HEK293 (cell line): ENCODE results near the gene CTDNEP1.

Experiments
- KLF16 ChIP-seq: fragments of 450-650 bp; formaldehyde crosslinking; IDR thresholded peaks from 2 replicates; pipeline ENCODE4 v1.5.1; 2017; ENCODE audit warnings: missing biosample characterization, missing genetic modification characterization
- ZFHX2 ChIP-seq: fragments of 450-650 bp; formaldehyde crosslinking; conservative IDR thresholded peaks from 2 replicates; pipeline ENCODE4 v1.5.1; 2016; ENCODE audit warnings: missing biosample characterization, missing genetic modification characterization
- ZFP41 ChIP-seq: fragments of 450-650 bp; formaldehyde crosslinking; IDR thresholded peaks from 2 replicates; pipeline ENCODE4 v1.5.1; 2016; ENCODE audit warnings: missing biosample characterization, missing genetic modification characterization, borderline replicate concordance
- ZNF10 ChIP-seq: fragments of 450-650 bp; formaldehyde crosslinking; IDR thresholded peaks from 2 replicates; pipeline ENCODE4 v1.5.1; 2017; ENCODE audit warnings: missing biosample characterization, missing genetic modification characterization
- ZNF132 ChIP-seq: fragments of 450-650 bp; formaldehyde crosslinking; IDR thresholded peaks from 2 replicates; pipeline ENCODE4 v1.5.1; 2017; ENCODE audit warnings: missing biosample characterization, missing genetic modification characterization, borderline replicate concordance
- ZNF138 ChIP-seq: fragments of 450-650 bp; formaldehyde crosslinking; IDR thresholded peaks from 2 replicates; pipeline ENCODE4 v1.5.1; 2016; ENCODE audit warnings: missing biosample characterization, missing genetic modification characterization, borderline replicate concordance
- ZNF214 ChIP-seq: fragments of 450-650 bp; formaldehyde crosslinking; IDR thresholded peaks from 2 replicates; pipeline ENCODE4 v1.5.1; 2017; ENCODE audit warnings: missing biosample characterization, mild to moderate bottlenecking, missing genetic modification characterization, borderline replicate concordance
- ZNF266 ChIP-seq: fragments of 450-650 bp; formaldehyde crosslinking; IDR thresholded peaks from 2 replicates; pipeline ENCODE4 v1.5.1; 2016; ENCODE audit warnings: missing biosample characterization, missing genetic modification characterization, low read depth
- ZNF48 ChIP-seq: fragments of 450-650 bp; formaldehyde crosslinking; IDR thresholded peaks from 2 replicates; pipeline ENCODE4 v1.5.1; 2016; ENCODE audit warnings: missing biosample characterization, missing genetic modification characterization
- ZNF600 ChIP-seq: fragments of 450-650 bp; formaldehyde crosslinking; IDR thresholded peaks from 2 replicates; pipeline ENCODE4 v1.5.1; 2016; ENCODE audit warnings: missing biosample characterization, missing genetic modification characterization
- ZNF610 ChIP-seq: fragments of 450-650 bp; formaldehyde crosslinking; IDR thresholded peaks from 2 replicates; pipeline ENCODE4 v1.5.1; 2016; ENCODE audit warnings: missing biosample characterization, missing genetic modification characterization, borderline replicate concordance
- ZNF621 ChIP-seq: fragments of 450-650 bp; formaldehyde crosslinking; IDR thresholded peaks from 2 replicates; pipeline ENCODE4 v1.5.1; 2017; ENCODE audit warnings: missing biosample characterization, missing genetic modification characterization
- ZNF658 ChIP-seq: fragments of 450-650 bp; formaldehyde crosslinking; IDR thresholded peaks from 2 replicates; pipeline ENCODE4; 2016; ENCODE audit warnings: missing biosample characterization, missing genetic modification characterization
- ZNF660 ChIP-seq: fragments of 450-650 bp; IDR thresholded peaks from 2 replicates; pipeline ENCODE4 v1.5.1; 2018; ENCODE audit warnings: missing biosample characterization, mild to moderate bottlenecking, missing genetic modification characterization
- ZNF830 ChIP-seq: fragments of 450-650 bp; IDR thresholded peaks from 2 replicates; pipeline ENCODE4 v1.5.0; 2018; ENCODE audit warnings: missing biosample characterization, missing genetic modification characterization, low read depth, mild to moderate bottlenecking, moderate library complexity
- TF ChIP-seq, protein P1 (sequence below): fragments of 450-650 bp; formaldehyde crosslinking; conservative IDR thresholded peaks from 2 replicates; pipeline ENCODE4 v1.5.1; 2016; ENCODE audit warnings: low read depth, missing biosample characterization, missing genetic modification characterization
- TF ChIP-seq, protein P2 (sequence below): fragments of 450-650 bp; formaldehyde crosslinking; IDR thresholded peaks from 2 replicates; pipeline ENCODE4 v1.5.1; 2016; ENCODE audit warnings: missing biosample characterization, missing genetic modification characterization, borderline replicate concordance
- TF ChIP-seq, protein P3 (sequence below): fragments of 450-650 bp; formaldehyde crosslinking; IDR thresholded peaks from 2 replicates; pipeline ENCODE4 v1.5.1; 2016; ENCODE audit warnings: missing biosample characterization, missing genetic modification characterization
- TF ChIP-seq, protein P4 (sequence below): fragments of 450-650 bp; formaldehyde crosslinking; IDR thresholded peaks from 2 replicates; pipeline ENCODE4 v1.5.1; 2016; ENCODE audit warnings: missing biosample characterization, missing genetic modification characterization
- TF ChIP-seq, protein P5 (sequence below): fragments of 450-650 bp; formaldehyde crosslinking; IDR thresholded peaks from 2 replicates; pipeline ENCODE4 v1.5.1; 2017; ENCODE audit warnings: missing biosample characterization, missing genetic modification characterization
- TF ChIP-seq, protein P6 (sequence below): fragments of 450-650 bp; formaldehyde crosslinking; IDR thresholded peaks from 2 replicates; pipeline ENCODE4 v1.5.1; 2016; ENCODE audit warnings: missing biosample characterization, missing genetic modification characterization

The CTDNEP1 gene

DNA sequence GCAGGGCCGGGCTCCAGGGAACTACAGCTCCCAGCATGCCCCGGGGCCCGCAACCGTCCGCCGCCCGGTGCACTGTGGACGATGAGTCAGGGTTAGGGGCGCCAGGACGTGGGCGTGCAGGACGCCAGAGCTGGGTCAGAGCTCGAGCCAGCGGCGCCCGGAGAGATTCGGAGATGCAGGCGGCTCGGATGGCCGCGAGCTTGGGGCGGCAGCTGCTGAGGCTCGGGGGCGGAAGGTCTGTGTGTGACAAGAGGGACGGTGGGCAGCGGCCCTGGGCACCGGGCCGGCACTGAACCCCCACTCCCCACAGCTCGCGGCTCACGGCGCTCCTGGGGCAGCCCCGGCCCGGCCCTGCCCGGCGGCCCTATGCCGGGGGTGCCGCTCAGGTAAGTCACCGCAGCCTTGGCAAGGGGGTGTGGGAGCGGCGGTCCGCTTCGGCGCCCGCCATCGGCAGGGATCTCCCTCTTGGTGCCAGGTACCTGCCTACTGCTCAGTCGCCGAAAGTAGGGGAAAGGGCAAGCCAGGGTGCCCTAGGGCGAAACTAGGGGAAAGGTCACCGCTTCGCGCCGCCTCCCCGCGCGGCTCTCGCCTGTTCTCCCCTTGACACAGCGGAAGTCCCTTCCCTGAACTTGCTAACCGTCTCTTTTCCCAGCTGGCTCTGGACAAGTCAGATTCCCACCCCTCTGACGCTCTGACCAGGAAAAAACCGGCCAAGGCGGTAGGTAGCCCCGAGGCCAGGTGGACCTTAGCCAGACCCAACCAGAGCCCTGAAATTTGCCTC, 31.5 kb downstream of the CTDNEP1 start, which contains the start of the genes ACADVL and DLG4 (continued):
- TF ChIP-seq, protein P1, sequence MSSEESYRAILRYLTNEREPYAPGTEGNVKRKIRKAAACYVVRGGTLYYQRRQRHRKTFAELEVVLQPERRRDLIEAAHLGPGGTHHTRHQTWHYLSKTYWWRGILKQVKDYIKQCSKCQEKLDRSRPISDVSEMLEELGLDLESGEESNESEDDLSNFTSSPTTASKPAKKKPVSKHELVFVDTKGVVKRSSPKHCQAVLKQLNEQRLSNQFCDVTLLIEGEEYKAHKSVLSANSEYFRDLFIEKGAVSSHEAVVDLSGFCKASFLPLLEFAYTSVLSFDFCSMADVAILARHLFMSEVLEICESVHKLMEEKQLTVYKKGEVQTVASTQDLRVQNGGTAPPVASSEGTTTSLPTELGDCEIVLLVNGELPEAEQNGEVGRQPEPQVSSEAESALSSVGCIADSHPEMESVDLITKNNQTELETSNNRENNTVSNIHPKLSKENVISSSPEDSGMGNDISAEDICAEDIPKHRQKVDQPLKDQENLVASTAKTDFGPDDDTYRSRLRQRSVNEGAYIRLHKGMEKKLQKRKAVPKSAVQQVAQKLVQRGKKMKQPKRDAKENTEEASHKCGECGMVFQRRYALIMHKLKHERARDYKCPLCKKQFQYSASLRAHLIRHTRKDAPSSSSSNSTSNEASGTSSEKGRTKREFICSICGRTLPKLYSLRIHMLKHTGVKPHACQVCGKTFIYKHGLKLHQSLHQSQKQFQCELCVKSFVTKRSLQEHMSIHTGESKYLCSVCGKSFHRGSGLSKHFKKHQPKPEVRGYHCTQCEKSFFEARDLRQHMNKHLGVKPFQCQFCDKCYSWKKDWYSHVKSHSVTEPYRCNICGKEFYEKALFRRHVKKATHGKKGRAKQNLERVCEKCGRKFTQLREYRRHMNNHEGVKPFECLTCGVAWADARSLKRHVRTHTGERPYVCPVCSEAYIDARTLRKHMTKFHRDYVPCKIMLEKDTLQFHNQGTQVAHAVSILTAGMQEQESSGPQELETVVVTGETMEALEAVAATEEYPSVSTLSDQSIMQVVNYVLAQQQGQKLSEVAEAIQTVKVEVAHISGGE (tag by site-specific recombination): peak; percentile 68
- no peak for TF ChIP-seq ZNF132 (tag by site-specific recombination)
- TF ChIP-seq, protein P2, sequence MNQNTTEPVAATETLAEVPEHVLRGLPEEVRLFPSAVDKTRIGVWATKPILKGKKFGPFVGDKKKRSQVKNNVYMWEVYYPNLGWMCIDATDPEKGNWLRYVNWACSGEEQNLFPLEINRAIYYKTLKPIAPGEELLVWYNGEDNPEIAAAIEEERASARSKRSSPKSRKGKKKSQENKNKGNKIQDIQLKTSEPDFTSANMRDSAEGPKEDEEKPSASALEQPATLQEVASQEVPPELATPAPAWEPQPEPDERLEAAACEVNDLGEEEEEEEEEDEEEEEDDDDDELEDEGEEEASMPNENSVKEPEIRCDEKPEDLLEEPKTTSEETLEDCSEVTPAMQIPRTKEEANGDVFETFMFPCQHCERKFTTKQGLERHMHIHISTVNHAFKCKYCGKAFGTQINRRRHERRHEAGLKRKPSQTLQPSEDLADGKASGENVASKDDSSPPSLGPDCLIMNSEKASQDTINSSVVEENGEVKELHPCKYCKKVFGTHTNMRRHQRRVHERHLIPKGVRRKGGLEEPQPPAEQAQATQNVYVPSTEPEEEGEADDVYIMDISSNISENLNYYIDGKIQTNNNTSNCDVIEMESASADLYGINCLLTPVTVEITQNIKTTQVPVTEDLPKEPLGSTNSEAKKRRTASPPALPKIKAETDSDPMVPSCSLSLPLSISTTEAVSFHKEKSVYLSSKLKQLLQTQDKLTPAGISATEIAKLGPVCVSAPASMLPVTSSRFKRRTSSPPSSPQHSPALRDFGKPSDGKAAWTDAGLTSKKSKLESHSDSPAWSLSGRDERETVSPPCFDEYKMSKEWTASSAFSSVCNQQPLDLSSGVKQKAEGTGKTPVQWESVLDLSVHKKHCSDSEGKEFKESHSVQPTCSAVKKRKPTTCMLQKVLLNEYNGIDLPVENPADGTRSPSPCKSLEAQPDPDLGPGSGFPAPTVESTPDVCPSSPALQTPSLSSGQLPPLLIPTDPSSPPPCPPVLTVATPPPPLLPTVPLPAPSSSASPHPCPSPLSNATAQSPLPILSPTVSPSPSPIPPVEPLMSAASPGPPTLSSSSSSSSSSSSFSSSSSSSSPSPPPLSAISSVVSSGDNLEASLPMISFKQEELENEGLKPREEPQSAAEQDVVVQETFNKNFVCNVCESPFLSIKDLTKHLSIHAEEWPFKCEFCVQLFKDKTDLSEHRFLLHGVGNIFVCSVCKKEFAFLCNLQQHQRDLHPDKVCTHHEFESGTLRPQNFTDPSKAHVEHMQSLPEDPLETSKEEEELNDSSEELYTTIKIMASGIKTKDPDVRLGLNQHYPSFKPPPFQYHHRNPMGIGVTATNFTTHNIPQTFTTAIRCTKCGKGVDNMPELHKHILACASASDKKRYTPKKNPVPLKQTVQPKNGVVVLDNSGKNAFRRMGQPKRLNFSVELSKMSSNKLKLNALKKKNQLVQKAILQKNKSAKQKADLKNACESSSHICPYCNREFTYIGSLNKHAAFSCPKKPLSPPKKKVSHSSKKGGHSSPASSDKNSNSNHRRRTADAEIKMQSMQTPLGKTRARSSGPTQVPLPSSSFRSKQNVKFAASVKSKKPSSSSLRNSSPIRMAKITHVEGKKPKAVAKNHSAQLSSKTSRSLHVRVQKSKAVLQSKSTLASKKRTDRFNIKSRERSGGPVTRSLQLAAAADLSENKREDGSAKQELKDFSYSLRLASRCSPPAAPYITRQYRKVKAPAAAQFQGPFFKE (tag by site-specific recombination): 0 out of 2 replicates have a peak, but pooled peaks have one; percentile 38
- TF ChIP-seq ZNF830 (tag by site-specific recombination): no peak
- TF ChIP-seq ZNF621: no peak
- no peak for TF ChIP-seq ZNF266 (tag by site-specific recombination)
- TF ChIP-seq, protein P3, sequence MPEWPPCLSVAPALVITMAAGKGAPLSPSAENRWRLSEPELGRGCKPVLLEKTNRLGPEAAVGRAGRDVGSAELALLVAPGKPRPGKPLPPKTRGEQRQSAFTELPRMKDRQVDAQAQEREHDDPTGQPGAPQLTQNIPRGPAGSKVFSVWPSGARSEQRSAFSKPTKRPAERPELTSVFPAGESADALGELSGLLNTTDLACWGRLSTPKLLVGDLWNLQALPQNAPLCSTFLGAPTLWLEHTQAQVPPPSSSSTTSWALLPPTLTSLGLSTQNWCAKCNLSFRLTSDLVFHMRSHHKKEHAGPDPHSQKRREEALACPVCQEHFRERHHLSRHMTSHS: no peak
- TF ChIP-seq ZNF10 (tag by site-specific recombination): no peak
- TF ChIP-seq ZNF138 (tag by site-specific recombination): no peak
- 0 out of 2 replicates have a peak, but pooled peaks have one; percentile 22 for TF ChIP-seq ZNF610 (tag by site-specific recombination)
- peak; percentile 91 for TF ChIP-seq ZFHX2 (tag by site-specific recombination)
- 0 out of 2 replicates have a peak, but pooled peaks have one; percentile 33 for TF ChIP-seq ZNF660 (tag by site-specific recombination)
- no peak for TF ChIP-seq ZFP41 (tag by site-specific recombination)
- peak; percentile 79 for TF ChIP-seq ZNF600
- TF ChIP-seq, protein P4, sequence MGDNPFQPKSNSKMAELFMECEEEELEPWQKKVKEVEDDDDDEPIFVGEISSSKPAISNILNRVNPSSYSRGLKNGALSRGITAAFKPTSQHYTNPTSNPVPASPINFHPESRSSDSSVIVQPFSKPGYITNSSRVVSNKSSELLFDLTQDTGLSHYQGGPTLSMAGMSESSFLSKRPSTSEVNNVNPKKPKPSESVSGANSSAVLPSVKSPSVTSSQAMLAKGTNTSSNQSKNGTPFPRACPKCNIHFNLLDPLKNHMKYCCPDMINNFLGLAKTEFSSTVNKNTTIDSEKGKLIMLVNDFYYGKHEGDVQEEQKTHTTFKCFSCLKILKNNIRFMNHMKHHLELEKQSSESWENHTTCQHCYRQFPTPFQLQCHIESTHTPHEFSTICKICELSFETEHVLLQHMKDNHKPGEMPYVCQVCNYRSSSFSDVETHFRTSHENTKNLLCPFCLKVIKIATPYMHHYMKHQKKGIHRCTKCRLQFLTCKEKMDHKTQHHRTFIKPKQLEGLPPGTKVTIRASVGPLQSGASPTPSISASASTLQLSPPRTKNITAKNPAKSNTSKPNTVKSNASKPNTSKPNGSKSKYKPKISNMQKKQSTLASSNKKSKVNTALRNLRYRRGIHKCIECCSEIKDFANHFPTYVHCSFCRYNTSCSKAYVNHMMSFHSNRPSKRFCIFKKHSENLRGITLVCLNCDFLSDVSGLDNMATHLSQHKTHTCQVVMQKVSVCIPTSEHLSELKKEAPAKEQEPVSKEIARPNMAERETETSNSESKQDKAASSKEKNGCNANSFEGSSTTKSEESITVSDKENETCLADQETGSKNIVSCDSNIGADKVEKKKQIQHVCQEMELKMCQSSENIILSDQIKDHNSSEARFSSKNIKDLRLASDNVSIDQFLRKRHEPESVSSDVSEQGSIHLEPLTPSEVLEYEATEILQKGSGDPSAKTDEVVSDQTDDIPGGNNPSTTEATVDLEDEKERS (tag by site-specific recombination): no peak
- TF ChIP-seq, protein P5, sequence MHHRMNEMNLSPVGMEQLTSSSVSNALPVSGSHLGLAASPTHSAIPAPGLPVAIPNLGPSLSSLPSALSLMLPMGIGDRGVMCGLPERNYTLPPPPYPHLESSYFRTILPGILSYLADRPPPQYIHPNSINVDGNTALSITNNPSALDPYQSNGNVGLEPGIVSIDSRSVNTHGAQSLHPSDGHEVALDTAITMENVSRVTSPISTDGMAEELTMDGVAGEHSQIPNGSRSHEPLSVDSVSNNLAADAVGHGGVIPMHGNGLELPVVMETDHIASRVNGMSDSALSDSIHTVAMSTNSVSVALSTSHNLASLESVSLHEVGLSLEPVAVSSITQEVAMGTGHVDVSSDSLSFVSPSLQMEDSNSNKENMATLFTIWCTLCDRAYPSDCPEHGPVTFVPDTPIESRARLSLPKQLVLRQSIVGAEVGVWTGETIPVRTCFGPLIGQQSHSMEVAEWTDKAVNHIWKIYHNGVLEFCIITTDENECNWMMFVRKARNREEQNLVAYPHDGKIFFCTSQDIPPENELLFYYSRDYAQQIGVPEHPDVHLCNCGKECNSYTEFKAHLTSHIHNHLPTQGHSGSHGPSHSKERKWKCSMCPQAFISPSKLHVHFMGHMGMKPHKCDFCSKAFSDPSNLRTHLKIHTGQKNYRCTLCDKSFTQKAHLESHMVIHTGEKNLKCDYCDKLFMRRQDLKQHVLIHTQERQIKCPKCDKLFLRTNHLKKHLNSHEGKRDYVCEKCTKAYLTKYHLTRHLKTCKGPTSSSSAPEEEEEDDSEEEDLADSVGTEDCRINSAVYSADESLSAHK (tag by site-specific recombination): no peak
- no peak for TF ChIP-seq ZNF48
- TF ChIP-seq, protein P6, sequence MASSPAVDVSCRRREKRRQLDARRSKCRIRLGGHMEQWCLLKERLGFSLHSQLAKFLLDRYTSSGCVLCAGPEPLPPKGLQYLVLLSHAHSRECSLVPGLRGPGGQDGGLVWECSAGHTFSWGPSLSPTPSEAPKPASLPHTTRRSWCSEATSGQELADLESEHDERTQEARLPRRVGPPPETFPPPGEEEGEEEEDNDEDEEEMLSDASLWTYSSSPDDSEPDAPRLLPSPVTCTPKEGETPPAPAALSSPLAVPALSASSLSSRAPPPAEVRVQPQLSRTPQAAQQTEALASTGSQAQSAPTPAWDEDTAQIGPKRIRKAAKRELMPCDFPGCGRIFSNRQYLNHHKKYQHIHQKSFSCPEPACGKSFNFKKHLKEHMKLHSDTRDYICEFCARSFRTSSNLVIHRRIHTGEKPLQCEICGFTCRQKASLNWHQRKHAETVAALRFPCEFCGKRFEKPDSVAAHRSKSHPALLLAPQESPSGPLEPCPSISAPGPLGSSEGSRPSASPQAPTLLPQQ (tag by site-specific recombination): peak; percentile 56; the same call in 1 of the 2 replicates
- TF ChIP-seq ZNF214 (tag by site-specific recombination): no peak
- peak; percentile 78 for TF ChIP-seq KLF16 (tag by site-specific recombination)
- no peak for TF ChIP-seq ZNF658
